GM23338 (cell line): ENCODE measurements around the gene CCDC39. TPM values are rescaled to one million over a fixed set of nuclear protein-coding genes. Genes with fewer than 3 reads are reported as not detected.

Source experiments
- ATAC-seq: fragments of 200-7000 bp; cut with Tn5 transposase; 3 replicates; pipeline ENCODE4 v1.9.1; 2020
- DNase-seq: peaks from one replicate; pipeline ENCODE4 v3.0.0-alpha.2; 2015; ENCODE audit warnings: low spot score
- H2AFZ ChIP-seq: fragments of 200-600 bp; sonication (generic); 2 replicates; pipeline ENCODE4 v1.8.0; 2016; ENCODE audit warnings: antibody characterized with exemption, mild to moderate bottlenecking, moderate library complexity
- H3F3A ChIP-seq: fragments of 200-600 bp; sonication (generic); replicated peaks from 2 replicates; pipeline ENCODE4 v1.8.0; 2017; ENCODE audit warnings: antibody characterized with exemption, mixed run types, low read depth
- H3K27ac ChIP-seq: fragments of 200-600 bp; sonication (generic); 2 replicates; pipeline ENCODE4 v1.6.1; 2016; ENCODE audit warnings: low read depth
- H3K27me3 ChIP-seq: fragments of 200-600 bp; sonication (generic); 2 replicates; pipeline ENCODE4 v1.8.0; 2016; ENCODE audit warnings: mild to moderate bottlenecking, mixed run types, moderate library complexity; ENCODE audit not compliant: insufficient read depth
- H3K36me3 ChIP-seq: fragments of 200-600 bp; sonication (generic); 2 replicates; pipeline ENCODE4 v1.8.0; 2016; ENCODE audit warnings: mild to moderate bottlenecking; ENCODE audit not compliant: insufficient read depth
- H3K4me1 ChIP-seq: fragments of 200-600 bp; sonication (generic); 2 replicates; pipeline ENCODE4 v1.8.0; 2016; ENCODE audit warnings: mild to moderate bottlenecking, moderate library complexity; ENCODE audit not compliant: insufficient read depth
- H3K4me2 ChIP-seq: fragments of 200-600 bp; sonication (generic); 2 replicates; pipeline ENCODE4 v1.7.1; 2017; ENCODE audit warnings: mixed run types
- H3K4me3 ChIP-seq: fragments of 200-600 bp; sonication (generic); 2 replicates; pipeline ENCODE4 v1.6.1; 2016; ENCODE audit warnings: mixed run types
- H3K79me2 ChIP-seq: fragments of 200-600 bp; sonication (generic); replicated peaks from 2 replicates; pipeline ENCODE4 v1.8.0; 2017; ENCODE audit warnings: mild to moderate bottlenecking; ENCODE audit not compliant: insufficient read depth
- H3K9me2 ChIP-seq: fragments of 200-600 bp; sonication (generic); 2 replicates; pipeline ENCODE4 v1.8.0; 2017; ENCODE audit not compliant: insufficient read depth
- H4K20me1 ChIP-seq: fragments of 200-600 bp; sonication (generic); replicated peaks from 2 replicates; pipeline ENCODE4 v1.8.0; 2017; ENCODE audit warnings: mild to moderate bottlenecking; ENCODE audit not compliant: insufficient read depth
- H3K27ac Mint-ChIP-seq: 2 replicates; pipeline ENCODE4 v1.8.0; 2020; ENCODE audit warnings: inconsistent platforms, mild to moderate bottlenecking, moderate library complexity, mixed read lengths
- H3K27me3 Mint-ChIP-seq: 3 replicates; pipeline ENCODE4 v1.8.0; 2022; ENCODE audit warnings: low read depth, mild to moderate bottlenecking, moderate library complexity, mixed read lengths, inconsistent platforms; ENCODE audit not compliant: insufficient read depth, poor library complexity
- H3K36me3 Mint-ChIP-seq: 3 replicates; pipeline ENCODE4 v1.8.0; 2021; ENCODE audit warnings: low read depth, mild to moderate bottlenecking, inconsistent platforms, moderate library complexity, mixed read lengths
- H3K4me1 Mint-ChIP-seq: 3 replicates; pipeline ENCODE4 v1.8.0; 2020; ENCODE audit warnings: mild to moderate bottlenecking, inconsistent platforms, mixed read lengths
- H3K4me3 Mint-ChIP-seq: 3 replicates; pipeline ENCODE4 v1.8.0; 2021; ENCODE audit warnings: moderate library complexity, mild to moderate bottlenecking, inconsistent platforms, mixed read lengths
- H3K9me3 Mint-ChIP-seq: 3 replicates; pipeline ENCODE4 v1.8.0; 2020; ENCODE audit warnings: moderate library complexity, mild to moderate bottlenecking, inconsistent platforms, mixed read lengths
- CREB1 ChIP-seq: fragments of 250-450 bp; sonication (Bioruptor Pico); IDR thresholded peaks from 2 replicates; pipeline ENCODE4 v1.5.0; 2020; ENCODE audit warnings: low read depth, mild to moderate bottlenecking, moderate library complexity
- JUNB ChIP-seq: IDR thresholded peaks from one replicate; pipeline ENCODE4 v1.6.1; 2016; ENCODE audit warnings: antibody characterized with exemption; ENCODE audit not compliant: unreplicated experiment
- POLR2AphosphoS5 ChIP-seq: IDR thresholded peaks from 2 replicates; pipeline ENCODE4 v1.6.1; 2016; ENCODE audit warnings: antibody characterized with exemption, low read depth
- STAT1 ChIP-seq: IDR thresholded peaks from one replicate; pipeline ENCODE4 v1.6.1; 2016; ENCODE audit warnings: antibody characterized with exemption; ENCODE audit not compliant: unreplicated experiment
- ZNF114 ChIP-seq: fragments of 250-450 bp; sonication (Bioruptor Pico); IDR thresholded peaks from 2 replicates; pipeline ENCODE4 v1.5.0; 2020; ENCODE audit warnings: mild to moderate bottlenecking, moderate library complexity
- ZNF331 ChIP-seq: fragments of 250-450 bp; sonication (Bioruptor Pico); IDR thresholded peaks from 2 replicates; pipeline ENCODE4 v1.5.0; 2020; ENCODE audit warnings: low read depth, mild to moderate bottlenecking, moderate library complexity
- polyA plus RNA-seq: library from polyadenylated mRNA; unstranded; fragments of >200 nt; fragmentation: Nextera tagmentation; extraction: Ambion mirVana; gene quantifications from 2 replicates; pipeline ENCODE4 v1.2.1, GENCODE V29; 2016
- total RNA-seq: library from RNA; depleted of rRNA; stranded (reverse); fragments of >200 nt; shearing (Covaris generic); gene quantifications from 2 replicates; pipeline ENCODE4 v1.2.3, GENCODE V29; 2014
- TF ChIP-seq, protein P1 (sequence below), 2 experiments: fragments of 200-600 bp in 1 of 2; sonication (generic) in 1 of 2; conservative IDR thresholded peaks; 2 replicates each; pipeline versions ENCODE4 v1.5.1 to v1.6.1; 2016 to 2017; ENCODE audit warnings: antibody characterized with exemption in 2 of 2, low read depth in 2 of 2, mild to moderate bottlenecking in 2 of 2, moderate library complexity in 1 of 2

The CCDC39 gene
- total and polyA plus RNA-seq, 2 experiments from 2014 or later: 0.52 to 2.6 TPM

GRCh38 chr3:180631317-180631716 is 48.0 kb downstream of the CCDC39 start:
- Mint-ChIP-seq H3K4me3 (no peak overlapping the region), H3K27ac (no peak overlapping the region), H3K4me1 (no peaks in the 10 kb centered on the region), H3K9me3 (no peaks in the 10 kb centered on the region), H3K27me3 (no peaks in the 10 kb centered on the region), H3K36me3 (no peaks in the 10 kb centered on the region; the same call in 2 of the 3 replicates)
- no peaks in the 10 kb centered on the region for H3K4me1 ChIP-seq
- no peaks in the 10 kb centered on the region for H3K9me2 ChIP-seq
- ATAC-seq (no peak), DNase-seq (peak; percentile 10)
- no peaks in the 10 kb centered on the region for H3K36me3 ChIP-seq
- no peaks in the 10 kb centered on the region for H3F3A ChIP-seq
- no peak overlapping the region for H3K4me2 ChIP-seq
- H3K27ac ChIP-seq: no peak overlapping the region
- no peaks in the 10 kb centered on the region for H3K27me3 ChIP-seq
- H2AFZ ChIP-seq: no peak overlapping the region
- no peak overlapping the region for H3K4me3 ChIP-seq
- H3K79me2 ChIP-seq: no peaks in the 10 kb centered on the region
- TF ChIP-seq CREB1 (CRISPR knock-in tag) (no peak), ZNF114 (CRISPR knock-in tag) (no peak), POLR2AphosphoS5 (no peak)
- TF ChIP-seq, protein P1, sequence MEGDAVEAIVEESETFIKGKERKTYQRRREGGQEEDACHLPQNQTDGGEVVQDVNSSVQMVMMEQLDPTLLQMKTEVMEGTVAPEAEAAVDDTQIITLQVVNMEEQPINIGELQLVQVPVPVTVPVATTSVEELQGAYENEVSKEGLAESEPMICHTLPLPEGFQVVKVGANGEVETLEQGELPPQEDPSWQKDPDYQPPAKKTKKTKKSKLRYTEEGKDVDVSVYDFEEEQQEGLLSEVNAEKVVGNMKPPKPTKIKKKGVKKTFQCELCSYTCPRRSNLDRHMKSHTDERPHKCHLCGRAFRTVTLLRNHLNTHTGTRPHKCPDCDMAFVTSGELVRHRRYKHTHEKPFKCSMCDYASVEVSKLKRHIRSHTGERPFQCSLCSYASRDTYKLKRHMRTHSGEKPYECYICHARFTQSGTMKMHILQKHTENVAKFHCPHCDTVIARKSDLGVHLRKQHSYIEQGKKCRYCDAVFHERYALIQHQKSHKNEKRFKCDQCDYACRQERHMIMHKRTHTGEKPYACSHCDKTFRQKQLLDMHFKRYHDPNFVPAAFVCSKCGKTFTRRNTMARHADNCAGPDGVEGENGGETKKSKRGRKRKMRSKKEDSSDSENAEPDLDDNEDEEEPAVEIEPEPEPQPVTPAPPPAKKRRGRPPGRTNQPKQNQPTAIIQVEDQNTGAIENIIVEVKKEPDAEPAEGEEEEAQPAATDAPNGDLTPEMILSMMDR (conservative IDR thresholded peaks at IDR 0.05; ENCODE audit: low read depth in 2 of 2): peak in 1 of 2 experiments; percentile 55; a peak in 3 of 4 replicates
- H4K20me1 ChIP-seq: no peaks in the 10 kb centered on the region

GRCh38 chr3:180630371-180630770 is 48.9 kb downstream of the CCDC39 start:
- H3K4me2 ChIP-seq: no peak overlapping the region

GRCh38 chr3:180626844-180627243 is 52.4 kb downstream of the CCDC39 start:
- Histone ChIP-seq H2AFZ (no peak overlapping the region), H3K4me1 (no peaks in the 10 kb centered on the region), H3K9me2 (no peaks in the 10 kb centered on the region), H3K79me2 (no peaks in the 10 kb centered on the region), H3K36me3 (no peaks in the 10 kb centered on the region), H3K4me3 (no peak overlapping the region), H4K20me1 (no peaks in the 10 kb centered on the region), H3K27ac (no peak overlapping the region), H3K27me3 (no peaks in the 10 kb centered on the region), H3K4me2 (no peak overlapping the region), H3F3A (no peaks in the 10 kb centered on the region)
- no peak overlapping the region for H3K27ac Mint-ChIP-seq
- peaks cover 8% of the 10 kb centered on the region; the same call in 2 of the 3 replicates for H3K4me1 Mint-ChIP-seq
- ATAC-seq (no peak), DNase-seq (no peak)
- peaks cover 19% of the 10 kb centered on the region for H3K36me3 Mint-ChIP-seq
- peaks cover 9% of the 10 kb centered on the region; the same call in 2 of the 3 replicates for H3K9me3 Mint-ChIP-seq
- TF ChIP-seq ZNF331 (CRISPR knock-in tag): no peak
- TF ChIP-seq POLR2AphosphoS5: no peak
- no peak for TF ChIP-seq STAT1
- no peak for TF ChIP-seq CREB1 (CRISPR knock-in tag)
- TF ChIP-seq, protein P1 (conservative IDR thresholded peaks at IDR 0.05; ENCODE audit: low read depth in 2 of 2): no peak
- no peak for TF ChIP-seq JUNB
- H3K27me3 Mint-ChIP-seq: no peaks in the 10 kb centered on the region
- H3K4me3 Mint-ChIP-seq: no peak overlapping the region

More at GRCh38 chr3:180630371-180630770, 48.9 kb downstream of the CCDC39 start:
- Mint-ChIP-seq H3K36me3 (peaks cover 7% of the 10 kb centered on the region), H3K4me1 (no peaks in the 10 kb centered on the region), H3K27me3 (no peaks in the 10 kb centered on the region), H3K4me3 (no peak overlapping the region), H3K9me3 (no peaks in the 10 kb centered on the region; the same call in 2 of the 3 replicates), H3K27ac (no peak overlapping the region)
- Histone ChIP-seq H3K36me3 (no peaks in the 10 kb centered on the region), H3F3A (no peaks in the 10 kb centered on the region), H3K4me3 (no peak overlapping the region), H2AFZ (no peak overlapping the region), H3K27ac (no peak overlapping the region), H3K27me3 (no peaks in the 10 kb centered on the region), H3K79me2 (no peaks in the 10 kb centered on the region), H3K9me2 (no peaks in the 10 kb centered on the region), H3K4me1 (no peaks in the 10 kb centered on the region), H4K20me1 (no peaks in the 10 kb centered on the region)
- ATAC-seq (no peak), DNase-seq (no peak)
- no peak for TF ChIP-seq CREB1 (CRISPR knock-in tag)
